ENCODE measurements around the gene HRH3. TPM values are rescaled to one million over a fixed set of nuclear protein-coding genes. Genes with fewer than 3 reads are reported as not detected.

The HRH3 gene
- total RNA-seq, 1 donor from 2014 or later = not detected

GRCh38 chr20:62179162-62179504 is 40.9 kb downstream of the HRH3 start:
- no peak for DNase-seq
- no peak for TF ChIP-seq CTCF (IDR thresholded peaks at IDR 0.05; ENCODE audit: borderline replicate concordance)
- Histone ChIP-seq H3K9me3 (replicated peaks) (no peaks in the 10 kb centered on the region), H3K27me3 (ENCODE audit: low read depth) (no peaks in the 10 kb centered on the region), H3K4me1 (peaks cover 25% of the 10 kb centered on the region), H3K36me3 (peaks cover 45% of the 10 kb centered on the region), H3K27ac (replicated peaks) (no peak overlapping the region), H3K4me3 (no peak overlapping the region)
- intact Hi-C loops (cut with micrococcal nuclease) = no loop called here

- intact Hi-C loops (cut with micrococcal nuclease) = no loop called here
- no peak for DNase-seq
- no peaks in the 10 kb centered on the region for H3K9me3 ChIP-seq (replicated peaks)
- H3K27me3 ChIP-seq (ENCODE audit: low read depth) = no peaks in the 10 kb centered on the region
- H3K27ac ChIP-seq (replicated peaks) = no peak overlapping the region
- peaks cover 19% of the 10 kb centered on the region for H3K4me1 ChIP-seq
- peaks cover 50% of the 10 kb centered on the region for H3K36me3 ChIP-seq
- H3K4me3 ChIP-seq = no peak overlapping the region
- no peak for TF ChIP-seq CTCF (IDR thresholded peaks at IDR 0.05; ENCODE audit: borderline replicate concordance)
Measured at GRCh38 chr20:62178316-62179161, 41.5 kb downstream of the HRH3 start.

- no peak for TF ChIP-seq CTCF (IDR thresholded peaks at IDR 0.05; ENCODE audit: borderline replicate concordance)
- Histone ChIP-seq H3K4me3 (no peak overlapping the region), H3K4me1 (peaks cover 8% of the 10 kb centered on the region), H3K9me3 (replicated peaks) (no peaks in the 10 kb centered on the region), H3K27ac (replicated peaks) (no peak overlapping the region), H3K36me3 (peaks cover 61% of the 10 kb centered on the region), H3K27me3 (ENCODE audit: low read depth) (no peaks in the 10 kb centered on the region)
- DNase-seq = no peak
- intact Hi-C loops (cut with micrococcal nuclease) = no loop called here
Measured at GRCh38 chr20:62177307-62177706, 42.8 kb downstream of the HRH3 start.

GRCh38 chr20:62176866-62177265 is 43.2 kb downstream of the HRH3 start:
- H3K9me3 ChIP-seq (replicated peaks) = no peaks in the 10 kb centered on the region
- no peak overlapping the region for H3K27ac ChIP-seq (replicated peaks)
- no peak for DNase-seq
- peaks cover 4% of the 10 kb centered on the region for H3K4me1 ChIP-seq
- TF ChIP-seq CTCF (IDR thresholded peaks at IDR 0.05; ENCODE audit: borderline replicate concordance) = no peak
- no peaks in the 10 kb centered on the region for H3K27me3 ChIP-seq (ENCODE audit: low read depth)
- H3K4me3 ChIP-seq = no peak overlapping the region
- intact Hi-C loops (cut with micrococcal nuclease) = no loop called here
- H3K36me3 ChIP-seq = peaks cover 61% of the 10 kb centered on the region

- DNase-seq = no peak
- H3K36me3 ChIP-seq = peaks cover 54% of the 10 kb centered on the region
- no peak for TF ChIP-seq CTCF (IDR thresholded peaks at IDR 0.05; ENCODE audit: borderline replicate concordance)
- no peaks in the 10 kb centered on the region for H3K4me1 ChIP-seq
- no peaks in the 10 kb centered on the region for H3K9me3 ChIP-seq (replicated peaks)
- H3K27ac ChIP-seq (replicated peaks) = no peak overlapping the region
- no peaks in the 10 kb centered on the region for H3K27me3 ChIP-seq (ENCODE audit: low read depth)
- intact Hi-C loops (cut with micrococcal nuclease) = no loop called here
- H3K4me3 ChIP-seq = no peak overlapping the region
Measured at GRCh38 chr20:62175711-62176110, 44.4 kb downstream of the HRH3 start.

Measured in left ventricle myocardium inferior (tissue), 1 donor.